Measurements from ENCODE around the gene RHCG. TPM values are rescaled to one million over a fixed set of nuclear protein-coding genes. Genes with fewer than 3 reads are reported as not detected.
A peak's percentile ranks its signal among the peaks of the same experiment; 100 is the strongest.

The RHCG gene
- total and polyA plus RNA-seq, 2 of the 13 experiments (the other 11 are each of a cell fraction or from before 2014, with no cell fraction given): not detected

- TF ChIP-seq ZBTB40 (IDR thresholded peaks at IDR 0.05) (no peak), ZBTB40 (CRISPR knock-in tag; IDR thresholded peaks at IDR 0.05) (no peak), TFE3 (CRISPR knock-in tag; IDR thresholded peaks at IDR 0.05) (no peak), GABPB1 (CRISPR knock-in tag; IDR thresholded peaks at IDR 0.05) (no peak), SMARCC2 (IDR thresholded peaks at IDR 0.05) (no peak), ZNF737 (CRISPR knock-in tag; IDR thresholded peaks at IDR 0.05; ENCODE audit: borderline replicate concordance) (no peak), NFE2 (CRISPR knock-in tag; IDR thresholded peaks at IDR 0.05) (no peak), RFXANK (CRISPR knock-in tag; IDR thresholded peaks at IDR 0.05) (no peak), ZFP36L1 (CRISPR knock-in tag; IDR thresholded peaks at IDR 0.05) (no peak), DRAP1 (CRISPR knock-in tag; IDR thresholded peaks at IDR 0.05) (no peak), SP140L (CRISPR knock-in tag; IDR thresholded peaks at IDR 0.05; ENCODE audit: borderline replicate concordance) (no peak), SP5 (CRISPR knock-in tag; IDR thresholded peaks at IDR 0.05; ENCODE audit: borderline replicate concordance, low read depth) (no peak), MXI1 (IDR thresholded peaks at IDR 0.05; ENCODE audit: borderline replicate concordance, low read depth, low read length) (no peak), HNF4G (IDR thresholded peaks at IDR 0.05; ENCODE audit: borderline replicate concordance, low read depth, low read length) (peak; percentile 24; the same call in 1 of the 2 replicates), HNF4G (CRISPR knock-in tag; IDR thresholded peaks at IDR 0.05; ENCODE audit: borderline replicate concordance, low read depth) (no peak), SP4 (CRISPR knock-in tag; IDR thresholded peaks at IDR 0.05) (no peak), ZBTB26 (CRISPR knock-in tag; IDR thresholded peaks at IDR 0.05; ENCODE audit: borderline replicate concordance) (peak; percentile 36; the same call in 1 of the 2 replicates), TEAD3 (CRISPR knock-in tag; optimal IDR thresholded peaks at IDR 0.05; ENCODE audit: borderline replicate concordance) (peak; percentile 68)
These were observed 59.6 kb downstream of the RHCG start (continued) for GRCh38 chr15:89436560-89437311.
